ENCODE data around the gene DFFA.

The DFFA gene

DNA sequence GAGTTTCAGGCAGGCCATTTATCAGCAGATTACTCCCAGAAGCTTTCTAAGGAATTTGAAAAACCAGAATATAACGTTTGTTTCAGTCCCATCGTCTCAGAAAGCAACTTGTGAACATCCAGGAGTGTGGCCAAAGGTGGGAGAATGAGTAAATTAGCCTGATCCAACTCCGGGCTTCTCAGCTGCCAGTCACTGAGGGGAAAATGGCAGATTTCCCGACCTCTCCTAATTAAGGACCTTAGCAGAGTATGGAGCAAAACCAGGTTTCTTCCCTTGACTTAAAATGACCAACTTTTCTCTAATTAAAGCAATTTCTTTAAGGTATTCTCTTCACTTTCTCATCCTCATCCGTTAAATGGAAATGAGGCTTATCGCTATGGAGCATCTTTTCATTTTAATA, 21.5 kb downstream of the DFFA start:
- TF ChIP-seq POLR2AphosphoS5 (IDR thresholded peaks at IDR 0.05; ENCODE audit: low read depth, low read length) (no peak), PAX5 (IDR thresholded peaks at IDR 0.05; ENCODE audit: insufficient read depth, low read length, severe bottlenecking) (no peak)
- DNase-seq (ENCODE audit: insufficient read length, low spot score), result no peak
- FAIRE-seq, result no peak

GRCh38 chr1:10450156-10450814, 22.0 kb downstream of the DFFA start:
- DNase-seq (ENCODE audit: insufficient read length, low spot score) (no peak), FAIRE-seq (no peak)
- TF ChIP-seq SPI1 (IDR thresholded peaks at IDR 0.05; ENCODE audit: low read depth, low read length) (no peak), POU2F2 (IDR thresholded peaks at IDR 0.05; ENCODE audit: low read depth, low read length) (no peak), TAF1 (IDR thresholded peaks at IDR 0.05; ENCODE audit: low read depth, low read length) (no peak), PAX5 (IDR thresholded peaks at IDR 0.05; ENCODE audit: insufficient read depth, low read length, severe bottlenecking) (no peak), POLR2AphosphoS5 (IDR thresholded peaks at IDR 0.05; ENCODE audit: low read depth, low read length) (no peak), POLR2A (IDR thresholded peaks at IDR 0.05; ENCODE audit: low read depth, low read length) (no peak)

DNA sequence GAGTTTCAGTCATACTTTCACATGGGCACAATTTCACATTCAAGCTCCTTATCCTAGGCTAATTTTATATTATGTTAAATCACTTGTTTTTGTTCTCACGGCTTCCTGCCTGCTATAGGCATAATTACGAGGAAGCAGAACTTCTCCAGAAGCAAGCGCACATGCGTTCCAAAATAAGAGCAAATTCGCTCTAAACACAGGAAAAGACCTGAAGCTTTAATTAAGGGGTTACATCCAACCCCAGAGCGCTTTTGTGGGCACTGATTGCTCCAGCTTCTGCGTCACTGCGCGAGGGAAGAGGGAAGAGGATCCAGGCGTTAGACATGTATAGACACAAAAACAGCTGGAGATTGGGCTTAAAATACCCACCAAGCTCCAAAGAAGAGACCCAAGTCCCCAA, 22.6 kb downstream of the DFFA start, which contains the start of gene CORT:
Gene CORT, plus strand, starts transcription at position 281 of the 400 bp plus-strand sequence. CDS start 193 bp downstream, outside the sequence.
- DNase-seq (ENCODE audit: insufficient read length, low spot score) (no peak), FAIRE-seq (no peak)
- TF ChIP-seq POU2F2 (IDR thresholded peaks at IDR 0.05; ENCODE audit: low read depth, low read length) (no peak), POLR2AphosphoS5 (IDR thresholded peaks at IDR 0.05; ENCODE audit: low read depth, low read length) (no peak)

DNA sequence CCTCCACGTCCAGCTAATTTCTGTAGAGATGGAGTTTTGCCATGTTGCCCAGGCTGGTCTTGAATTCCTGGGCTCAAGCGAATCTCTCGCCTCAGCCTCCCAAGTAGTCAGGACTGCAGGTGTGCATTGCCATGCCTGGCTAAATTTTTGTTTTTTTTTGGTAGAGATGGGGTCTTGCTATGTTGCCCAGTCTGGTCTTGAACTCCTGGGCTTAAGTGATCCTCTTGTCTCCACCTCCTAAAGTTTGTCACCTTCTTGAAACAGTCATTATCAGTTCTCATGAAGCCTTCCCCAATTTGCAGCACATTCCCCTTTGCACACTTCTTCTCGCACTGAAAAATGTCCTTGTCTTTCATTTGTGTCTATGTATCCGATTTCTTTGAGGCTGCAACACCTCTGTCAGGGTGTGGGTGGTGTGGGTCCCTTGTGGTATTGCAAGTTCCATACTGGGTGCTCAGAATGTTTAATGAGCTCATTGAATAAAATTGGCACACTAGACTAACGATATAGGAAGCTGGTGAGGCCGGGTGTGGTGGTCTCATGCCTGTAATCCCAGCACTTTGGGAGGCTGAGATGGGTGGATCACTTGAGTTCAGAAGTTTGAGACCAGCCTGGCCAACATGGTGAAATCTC, 25.4 kb downstream of the DFFA start:
- DNase-seq (ENCODE audit: insufficient read length, low spot score) (no peak), FAIRE-seq (no peak)
- TF ChIP-seq POU2F2 (IDR thresholded peaks at IDR 0.05; ENCODE audit: low read depth, low read length), result no peak
- TF ChIP-seq SPI1 (IDR thresholded peaks at IDR 0.05; ENCODE audit: low read depth, low read length), result no peak
- TF ChIP-seq TAF1 (IDR thresholded peaks at IDR 0.05; ENCODE audit: low read depth, low read length), result no peak
- TF ChIP-seq PAX5 (IDR thresholded peaks at IDR 0.05; ENCODE audit: insufficient read depth, low read length, severe bottlenecking), result no peak
- no peak for TF ChIP-seq POLR2AphosphoS5 (IDR thresholded peaks at IDR 0.05; ENCODE audit: low read depth, low read length)
- no peak for TF ChIP-seq POLR2A (IDR thresholded peaks at IDR 0.05; ENCODE audit: low read depth, low read length)

DNA sequence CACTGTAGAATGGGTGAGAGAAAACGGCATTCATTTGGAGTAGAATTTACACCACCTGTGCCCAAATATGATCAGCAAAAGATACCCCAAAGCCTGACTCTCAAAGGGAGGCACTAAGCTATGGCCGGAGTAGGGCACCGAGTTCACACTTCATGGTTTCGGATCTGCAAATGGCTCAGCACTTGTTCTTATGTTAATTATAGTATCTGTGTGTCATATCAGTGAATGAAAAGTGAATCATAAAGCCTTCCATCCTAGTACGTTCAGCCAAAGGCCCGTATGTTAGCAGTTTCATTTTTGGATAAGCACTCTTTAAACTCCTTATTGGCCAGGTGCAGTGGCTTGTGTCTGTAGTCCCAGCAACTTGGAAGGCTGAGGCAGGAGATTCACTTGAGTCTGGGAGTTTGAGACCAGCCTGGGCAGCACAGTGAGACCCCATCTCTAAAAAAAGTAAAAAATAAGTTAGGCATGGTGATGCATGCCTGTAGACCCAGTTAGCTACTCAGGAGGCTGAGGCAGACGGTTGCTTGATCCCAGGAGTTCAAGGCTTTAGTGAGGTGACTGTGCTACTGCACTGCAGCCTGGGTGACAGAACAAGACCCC, 27.4 kb downstream of the DFFA start:
- FAIRE-seq, result no peak
- TF ChIP-seq TAF1 (IDR thresholded peaks at IDR 0.05; ENCODE audit: low read depth, low read length), result no peak
- no peak for TF ChIP-seq PAX5 (IDR thresholded peaks at IDR 0.05; ENCODE audit: insufficient read depth, low read length, severe bottlenecking)
- TF ChIP-seq POU2F2 (IDR thresholded peaks at IDR 0.05; ENCODE audit: low read depth, low read length), result no peak
- TF ChIP-seq POLR2A (IDR thresholded peaks at IDR 0.05; ENCODE audit: low read depth, low read length), result no peak
- no peak for TF ChIP-seq SPI1 (IDR thresholded peaks at IDR 0.05; ENCODE audit: low read depth, low read length)
- no peak for TF ChIP-seq POLR2AphosphoS5 (IDR thresholded peaks at IDR 0.05; ENCODE audit: low read depth, low read length)
- DNase-seq (ENCODE audit: insufficient read length, low spot score), result no peak

GRCh38 chr1:10444248-10444647, 28.1 kb downstream of the DFFA start:
- DNase-seq (ENCODE audit: insufficient read length, low spot score), result no peak
- TF ChIP-seq POLR2A (IDR thresholded peaks at IDR 0.05; ENCODE audit: low read depth, low read length) (no peak), POLR2AphosphoS5 (IDR thresholded peaks at IDR 0.05; ENCODE audit: low read depth, low read length) (no peak), TAF1 (IDR thresholded peaks at IDR 0.05; ENCODE audit: low read depth, low read length) (no peak), POU2F2 (IDR thresholded peaks at IDR 0.05; ENCODE audit: low read depth, low read length) (no peak), SPI1 (IDR thresholded peaks at IDR 0.05; ENCODE audit: low read depth, low read length) (no peak), PAX5 (IDR thresholded peaks at IDR 0.05; ENCODE audit: insufficient read depth, low read length, severe bottlenecking) (no peak)
- no peak for FAIRE-seq

- FAIRE-seq, result no peak
- no peak for TF ChIP-seq PAX5 (IDR thresholded peaks at IDR 0.05; ENCODE audit: insufficient read depth, low read length, severe bottlenecking)
- TF ChIP-seq SPI1 (IDR thresholded peaks at IDR 0.05; ENCODE audit: low read depth, low read length), result no peak
- no peak for TF ChIP-seq POLR2A (IDR thresholded peaks at IDR 0.05; ENCODE audit: low read depth, low read length)
- TF ChIP-seq POU2F2 (IDR thresholded peaks at IDR 0.05; ENCODE audit: low read depth, low read length), result no peak
- TF ChIP-seq TAF1 (IDR thresholded peaks at IDR 0.05; ENCODE audit: low read depth, low read length), result no peak
These were observed 31.5 kb downstream of the DFFA start for GRCh38 chr1:10440794-10441193.

DNA sequence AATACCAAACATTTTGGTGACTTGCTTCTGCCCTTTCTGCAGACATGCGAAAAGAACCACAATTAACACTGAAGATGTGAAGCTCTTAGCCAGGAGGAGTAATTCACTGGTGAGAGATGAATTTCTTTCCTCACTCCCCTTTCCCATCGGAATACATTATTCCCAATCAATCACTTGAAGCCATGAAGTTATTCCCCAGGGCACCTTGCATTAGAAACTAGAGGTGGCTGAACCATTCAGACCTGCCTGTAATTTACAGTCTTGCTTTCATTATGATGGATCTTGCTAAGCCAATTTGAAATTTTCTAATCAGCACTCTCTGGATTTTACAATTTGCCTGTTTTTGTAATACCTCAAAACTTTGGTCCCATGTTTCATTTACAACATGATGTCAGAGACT, 32.0 kb downstream of the DFFA start:
- FAIRE-seq, result no peak
- no peak for DNase-seq (ENCODE audit: insufficient read length, low spot score)
- TF ChIP-seq TAF1 (IDR thresholded peaks at IDR 0.05; ENCODE audit: low read depth, low read length), result no peak
- no peak for TF ChIP-seq PAX5 (IDR thresholded peaks at IDR 0.05; ENCODE audit: insufficient read depth, low read length, severe bottlenecking)

More at GRCh38 chr1:10440794-10441193, 31.5 kb downstream of the DFFA start:
- DNase-seq (ENCODE audit: insufficient read length, low spot score), result no peak

DNA sequence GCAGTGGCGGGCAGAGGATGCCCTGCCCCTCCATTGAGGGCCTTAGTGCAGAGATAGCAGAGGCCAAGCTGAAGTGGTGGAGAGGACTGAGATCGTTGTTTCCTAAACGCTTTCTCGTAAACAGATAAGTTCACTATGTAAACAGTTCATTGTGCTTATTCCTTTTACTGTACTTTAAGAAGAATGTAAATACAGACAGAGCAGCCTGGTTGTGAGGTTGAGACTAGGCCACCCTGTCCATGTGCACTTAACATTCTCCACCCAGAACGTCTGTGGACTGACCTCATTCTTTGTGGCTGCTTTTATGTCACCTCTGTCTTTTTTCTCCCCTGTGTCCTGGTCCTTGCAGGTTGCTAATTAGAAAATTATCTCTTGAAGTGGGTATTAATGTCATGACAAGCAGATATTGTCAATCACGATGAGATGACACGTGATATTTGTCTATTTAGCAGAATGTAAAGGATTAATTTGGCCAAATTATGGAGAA, 33.6 kb downstream of the DFFA start:
- DNase-seq (ENCODE audit: insufficient read length, low spot score) (no peak), FAIRE-seq (no peak)
- TF ChIP-seq SPI1 (IDR thresholded peaks at IDR 0.05; ENCODE audit: low read depth, low read length), result no peak
- no peak for TF ChIP-seq POLR2A (IDR thresholded peaks at IDR 0.05; ENCODE audit: low read depth, low read length)
- TF ChIP-seq POU2F2 (IDR thresholded peaks at IDR 0.05; ENCODE audit: low read depth, low read length), result no peak
- no peak for TF ChIP-seq POLR2AphosphoS5 (IDR thresholded peaks at IDR 0.05; ENCODE audit: low read depth, low read length)
- TF ChIP-seq PAX5 (IDR thresholded peaks at IDR 0.05; ENCODE audit: insufficient read depth, low read length, severe bottlenecking), result no peak
- TF ChIP-seq TAF1 (IDR thresholded peaks at IDR 0.05; ENCODE audit: low read depth, low read length), result no peak

DNA sequence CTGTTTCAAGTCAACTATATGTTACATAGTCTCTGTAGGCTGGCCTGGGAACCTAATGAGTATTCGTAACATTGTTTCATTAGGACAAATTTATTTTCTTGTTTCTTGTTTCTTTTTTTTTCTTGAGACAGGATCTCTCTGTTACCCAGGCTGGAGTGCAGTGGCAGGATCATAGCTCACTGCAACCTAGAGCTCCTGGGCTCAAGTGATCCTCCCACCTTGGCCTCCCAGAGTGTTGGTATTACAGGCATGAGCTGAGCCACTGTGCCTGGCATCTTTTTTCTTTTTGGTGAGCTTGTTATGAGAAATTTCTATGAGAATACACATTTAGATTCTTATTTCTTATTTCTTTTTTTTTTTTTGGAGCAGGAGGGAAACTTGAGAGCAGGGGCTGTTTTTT, 35.3 kb downstream of the DFFA start:
- DNase-seq (ENCODE audit: insufficient read length, low spot score) (no peak), FAIRE-seq (no peak)
- TF ChIP-seq POLR2AphosphoS5 (IDR thresholded peaks at IDR 0.05; ENCODE audit: low read depth, low read length) (no peak), TAF1 (IDR thresholded peaks at IDR 0.05; ENCODE audit: low read depth, low read length) (no peak), POU2F2 (IDR thresholded peaks at IDR 0.05; ENCODE audit: low read depth, low read length) (no peak), PAX5 (IDR thresholded peaks at IDR 0.05; ENCODE audit: insufficient read depth, low read length, severe bottlenecking) (no peak), SPI1 (IDR thresholded peaks at IDR 0.05; ENCODE audit: low read depth, low read length) (no peak)

Data from GM12891 (cell line).